KG1 (cell line): Measurements from ENCODE around the gene GRN.
"Not testable (repeated sequence)": the region's sequence is repeated elsewhere in the genome, so short reads cannot be mapped to it uniquely, and the experiment has no call there.

Experiments used
- DNase-seq: peaks from one replicate; lab custom pipeline; 2025; lab: John Stamatoyannopoulos, UW

The GRN gene

GRCh38 chr17:44383363-44383762 is 38.3 kb downstream of the GRN start:
- DNase-seq = no peak

DNA sequence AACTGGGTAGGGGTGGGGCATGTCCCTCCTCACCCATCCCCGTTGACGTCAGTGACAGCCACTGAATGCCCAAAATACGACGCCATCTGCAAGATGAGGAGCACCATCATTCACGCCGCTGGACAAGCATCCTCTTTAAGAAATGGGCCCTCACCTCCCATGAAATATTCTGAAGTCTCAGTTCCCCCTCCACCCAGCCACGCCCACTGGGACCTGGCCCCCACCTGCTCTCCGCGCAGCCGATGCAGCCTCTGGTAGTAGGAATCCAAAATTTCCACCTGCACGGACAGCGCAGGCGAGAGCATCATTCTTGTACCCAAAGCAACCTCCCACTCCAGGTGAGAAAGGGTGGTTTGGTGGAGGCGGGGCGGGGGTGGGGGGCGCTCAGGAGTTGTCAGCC is 38.8 kb downstream of the GRN start:
- no peak for DNase-seq

GRCh38 chr17:44384281-44384822 is 39.2 kb downstream of the GRN start:
- DNase-seq = no peak

DNA sequence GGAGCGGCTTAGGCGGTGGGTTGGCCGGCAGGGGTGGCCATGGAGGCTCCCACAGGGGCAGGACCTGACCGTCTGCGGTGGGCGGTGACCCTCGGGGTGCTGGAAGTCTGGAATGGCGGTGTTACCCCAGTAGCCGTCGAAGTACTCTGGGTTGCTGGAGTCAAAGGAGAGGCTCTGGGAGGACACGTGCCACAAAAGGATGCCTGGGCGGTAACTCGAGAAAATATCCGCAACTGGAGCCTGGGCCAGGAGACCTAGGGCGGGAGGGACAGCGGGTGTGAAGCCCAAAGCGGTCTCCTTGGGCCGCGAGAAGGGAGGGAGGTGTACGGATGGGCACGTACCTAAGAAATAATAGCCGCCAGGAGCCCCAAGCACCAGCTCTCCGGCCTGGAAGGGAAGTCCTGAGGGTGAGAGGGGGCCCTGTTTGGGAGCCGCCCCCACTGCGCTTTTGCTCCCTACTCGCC is 39.8 kb downstream of the GRN start:
- no peak for DNase-seq

GRCh38 chr17:44385287-44386181 is 40.4 kb downstream of the GRN start:
- DNase-seq = no peak

DNA sequence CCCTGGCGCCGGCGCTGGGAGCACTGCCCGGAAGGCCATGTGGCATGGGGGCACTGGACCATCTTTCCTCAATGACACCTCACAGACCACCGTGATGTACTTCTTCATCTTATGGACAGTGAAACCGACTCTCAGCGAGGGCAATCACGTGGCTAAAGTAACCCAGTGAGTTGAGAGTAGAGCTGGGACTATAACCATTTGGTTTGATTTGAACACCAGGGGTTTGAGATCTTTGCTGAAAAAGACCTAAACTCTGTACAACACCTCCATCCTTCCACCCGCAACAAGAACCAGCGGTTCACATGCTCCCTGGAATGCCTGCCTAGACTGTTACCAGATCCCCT is 41.1 kb downstream of the GRN start:
- no peak for DNase-seq

DNA sequence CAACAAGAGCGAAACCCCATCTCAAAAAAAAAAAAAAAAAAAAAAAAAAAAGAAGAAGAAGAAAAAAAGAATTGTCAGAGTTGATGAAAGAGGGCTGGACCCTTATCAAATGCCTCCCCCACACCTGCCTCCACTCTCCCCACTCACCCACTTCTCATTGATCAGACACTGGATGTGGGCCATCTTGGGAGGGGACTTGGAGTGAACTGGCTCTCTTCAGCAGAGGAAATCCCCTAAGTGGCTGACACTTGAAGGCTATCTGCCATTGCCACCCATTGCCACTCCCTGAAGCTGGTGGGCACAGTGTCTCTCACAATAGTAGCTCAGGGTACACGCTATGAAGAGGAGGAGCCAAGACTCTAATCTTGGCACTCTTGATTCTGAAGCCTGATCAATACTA is 42.7 kb downstream of the GRN start:
- DNase-seq = no peak

- no peak for DNase-seq
Observed at GRCh38 chr17:44389281-44389680, 44.2 kb downstream of the GRN start, which contains the start of gene ITGA2B. TSS of gene ITGA2B (minus strand) at chr17:44389649. CDS start at chr17:44389473, 176 bp downstream.

DNA sequence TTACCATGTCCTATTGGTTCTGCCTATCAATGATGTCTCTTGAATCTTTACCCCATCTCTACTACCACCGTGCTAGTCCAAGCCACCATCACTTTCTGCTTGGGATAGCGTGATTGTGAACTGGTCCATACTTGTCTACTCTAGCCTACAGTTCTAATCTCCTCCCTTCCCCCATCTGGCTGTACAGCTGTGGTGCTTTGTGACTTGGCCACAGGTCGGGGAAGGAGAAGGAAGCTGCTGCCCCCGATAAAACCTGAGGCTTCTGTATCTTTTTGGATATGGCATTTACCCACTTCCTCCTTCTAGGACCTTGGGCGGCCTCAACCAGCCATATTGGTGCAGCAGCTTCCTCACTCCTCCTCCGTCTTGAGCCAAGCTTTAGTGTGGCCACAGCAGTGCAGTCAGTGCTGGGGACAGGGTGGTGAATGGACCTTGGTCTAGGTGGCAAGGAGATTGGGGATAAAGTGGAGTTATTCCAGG is 44.7 kb downstream of the GRN start:
- DNase-seq = peak; percentile 79

DNA sequence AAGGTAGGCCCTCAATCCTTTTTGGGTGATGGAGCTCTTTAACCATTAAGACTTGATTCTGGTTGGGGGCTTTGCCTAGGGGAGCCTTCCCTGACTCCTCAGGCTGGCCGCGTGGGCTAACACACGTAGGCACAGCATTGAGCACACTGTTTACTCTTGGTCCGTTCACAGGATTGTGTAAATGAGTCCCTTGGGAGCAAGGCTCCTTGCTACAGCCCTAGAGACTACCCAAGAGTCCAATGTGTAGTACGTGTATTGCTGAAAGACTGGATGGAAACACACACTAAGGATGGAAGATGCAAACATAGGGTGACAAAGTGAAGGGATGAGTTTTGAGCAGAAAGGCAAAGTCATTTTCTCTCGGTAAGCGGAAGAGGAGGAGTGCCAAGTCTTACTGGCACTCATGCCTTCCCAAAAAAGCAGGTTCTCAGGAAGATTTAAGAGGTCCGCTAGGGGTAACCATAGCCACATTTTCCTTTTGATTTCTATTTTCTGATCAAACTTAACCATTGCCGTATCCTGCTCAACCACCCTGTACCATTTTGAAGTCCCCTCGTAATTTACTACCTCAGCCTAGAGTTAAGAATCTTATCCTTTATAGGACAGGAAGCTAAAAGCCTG is 45.3 kb downstream of the GRN start:
- DNase-seq = peak; percentile 79

- not testable (repeated sequence) for DNase-seq
Observed at GRCh38 chr17:44394112-44394511, 49.0 kb downstream of the GRN start.

- no peak for DNase-seq
Observed at GRCh38 chr17:44394833-44395232, 49.7 kb downstream of the GRN start.

DNA sequence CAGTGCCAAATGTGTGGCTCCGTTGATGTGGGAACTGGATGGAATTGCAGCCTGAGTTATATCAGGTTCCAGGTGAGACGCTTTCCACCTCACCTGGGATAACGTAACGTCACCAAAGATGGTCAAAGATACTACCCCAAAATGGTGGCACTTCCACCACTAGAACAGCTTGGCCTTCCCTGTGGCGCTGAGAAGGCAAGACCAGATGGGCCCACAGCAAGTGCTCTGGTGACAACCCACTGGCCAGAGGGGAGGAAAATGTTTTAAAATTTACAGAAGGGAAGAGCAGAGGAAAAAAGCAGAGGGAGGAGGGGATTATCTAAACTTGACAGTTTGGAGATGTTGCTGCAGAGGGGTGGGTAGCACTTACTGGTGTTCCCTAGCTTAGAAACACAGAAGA is 51.8 kb downstream of the GRN start:
- no peak for DNase-seq

GRCh38 chr17:44397479-44398440 is 52.7 kb downstream of the GRN start:
- no peak for DNase-seq

GRCh38 chr17:44398692-44399691 is 53.9 kb downstream of the GRN start:
- DNase-seq = no peak

DNA sequence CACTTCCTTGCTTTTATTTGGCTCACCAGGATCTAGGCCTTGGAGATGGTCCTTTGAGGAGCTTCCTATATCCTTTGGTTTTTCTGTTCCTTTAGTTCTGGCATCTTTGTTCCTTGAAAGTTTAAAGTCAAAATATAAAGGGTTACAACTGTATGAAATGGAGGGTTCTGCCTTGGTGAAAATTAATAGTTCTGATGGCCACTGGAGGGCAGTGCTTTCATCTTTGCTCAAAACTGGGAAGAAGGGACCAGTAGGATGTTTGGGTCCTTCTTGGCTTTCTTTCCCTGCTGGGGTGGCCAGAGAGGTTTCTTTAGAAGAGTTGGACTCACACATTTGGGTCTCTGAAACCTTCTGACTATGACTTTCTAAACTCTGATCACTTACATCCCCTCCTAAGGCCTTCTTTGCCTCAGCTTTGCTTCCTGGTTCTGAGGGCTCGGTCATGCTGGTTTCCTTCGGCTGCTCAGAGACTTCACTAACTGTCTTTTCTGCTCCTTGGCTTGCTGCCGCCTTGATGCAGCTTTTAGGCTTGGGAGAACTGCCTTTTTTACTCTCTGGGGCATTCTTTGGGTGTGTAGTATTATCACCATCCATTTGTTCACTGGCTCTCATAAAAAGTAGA is 55.2 kb downstream of the GRN start:
- no peak for DNase-seq
